ENCODE measurements around the gene PTCH2. TPM values are rescaled to one million over a fixed set of nuclear protein-coding genes. Genes with fewer than 3 reads are reported as not detected.

Gene PTCH2
- total and polyA plus RNA-seq, 2 of the 13 experiments (the other 11 are each of a cell fraction or from before 2014, with no cell fraction given) = 0.60 to 1.5 TPM

DNA sequence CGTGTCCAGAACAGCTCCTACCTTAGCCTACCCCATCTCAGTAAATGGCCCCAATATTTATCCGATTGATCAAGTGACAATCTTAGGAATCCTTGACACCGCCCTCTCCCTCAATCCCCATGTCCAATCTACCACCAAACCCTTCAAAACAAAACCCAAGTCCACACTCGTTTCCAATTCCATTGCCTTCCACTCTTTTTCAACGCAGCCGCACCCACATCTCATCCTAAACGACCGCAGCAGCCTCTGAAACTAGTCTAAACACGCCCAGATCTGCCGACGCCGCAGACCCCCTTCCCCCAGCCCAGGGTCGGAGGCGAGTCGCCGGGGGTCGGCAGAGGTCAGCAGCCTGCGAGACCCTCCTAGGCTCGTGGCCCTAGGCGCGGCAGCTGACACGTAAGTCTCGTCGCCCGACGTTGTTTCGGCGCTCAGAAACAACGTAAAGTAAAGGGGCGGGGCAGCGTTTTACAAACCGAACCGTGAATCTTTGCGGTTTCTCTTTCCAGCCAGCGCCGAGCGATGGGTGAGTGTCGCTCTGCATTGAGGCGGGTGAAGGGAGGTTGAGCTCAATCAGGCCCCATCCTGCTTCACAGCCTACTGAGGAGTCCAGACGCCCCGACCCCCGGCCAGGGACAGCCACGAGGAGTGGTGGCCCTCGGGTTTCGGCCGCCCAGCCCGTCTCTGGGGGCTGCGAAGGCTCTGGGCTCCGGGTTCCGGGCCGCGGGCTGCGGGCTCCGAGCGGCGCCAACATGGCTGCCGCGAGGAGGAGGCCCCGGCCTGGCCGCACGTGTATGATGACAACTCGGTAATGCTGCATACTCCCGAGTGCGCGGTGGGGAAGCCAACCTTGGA lies 67.7 kb downstream of the PTCH2 start, which contains the start of gene RPS8 (continued):
- TF ChIP-seq, protein P1, sequence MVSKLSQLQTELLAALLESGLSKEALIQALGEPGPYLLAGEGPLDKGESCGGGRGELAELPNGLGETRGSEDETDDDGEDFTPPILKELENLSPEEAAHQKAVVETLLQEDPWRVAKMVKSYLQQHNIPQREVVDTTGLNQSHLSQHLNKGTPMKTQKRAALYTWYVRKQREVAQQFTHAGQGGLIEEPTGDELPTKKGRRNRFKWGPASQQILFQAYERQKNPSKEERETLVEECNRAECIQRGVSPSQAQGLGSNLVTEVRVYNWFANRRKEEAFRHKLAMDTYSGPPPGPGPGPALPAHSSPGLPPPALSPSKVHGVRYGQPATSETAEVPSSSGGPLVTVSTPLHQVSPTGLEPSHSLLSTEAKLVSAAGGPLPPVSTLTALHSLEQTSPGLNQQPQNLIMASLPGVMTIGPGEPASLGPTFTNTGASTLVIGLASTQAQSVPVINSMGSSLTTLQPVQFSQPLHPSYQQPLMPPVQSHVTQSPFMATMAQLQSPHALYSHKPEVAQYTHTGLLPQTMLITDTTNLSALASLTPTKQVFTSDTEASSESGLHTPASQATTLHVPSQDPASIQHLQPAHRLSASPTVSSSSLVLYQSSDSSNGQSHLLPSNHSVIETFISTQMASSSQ (IDR thresholded peaks at IDR 0.05; ENCODE audit: low read depth) = no peak
- TF ChIP-seq, protein P1 (CRISPR knock-in tag; IDR thresholded peaks at IDR 0.05; ENCODE audit: borderline replicate concordance) = no peak; the same call in 1 of the 2 replicates
- TF ChIP-seq ZFP36 (IDR thresholded peaks at IDR 0.05; ENCODE audit: borderline replicate concordance, low read depth, low read length, partially characterized antibody) (no peak), REPIN1 (CRISPR knock-in tag; IDR thresholded peaks at IDR 0.05; ENCODE audit: borderline replicate concordance, low read depth) (no peak; the same call in none of the 2 replicates), FOSL1 (CRISPR knock-in tag; IDR thresholded peaks at IDR 0.05; ENCODE audit: borderline replicate concordance) (no peak), ELF1 (CRISPR knock-in tag; IDR thresholded peaks at IDR 0.05) (peak; percentile 66), DNMT3B (CRISPR knock-in tag; conservative IDR thresholded peaks at IDR 0.05) (peak; percentile 92; the same call in 1 of the 2 replicates), NR2F6 (IDR thresholded peaks at IDR 0.05) (peak; percentile 87), NR2F6 (CRISPR knock-in tag; IDR thresholded peaks at IDR 0.05) (peak; percentile 89), DR1 (CRISPR knock-in tag; IDR thresholded peaks at IDR 0.05) (peak; percentile 97), ZFP36L2 (CRISPR knock-in tag; IDR thresholded peaks at IDR 0.05) (no peak; the same call in 1 of the 2 replicates), ZNF274 (CRISPR knock-in tag; IDR thresholded peaks at IDR 0.05) (peak; percentile 81), JUN (CRISPR knock-in tag; IDR thresholded peaks at IDR 0.05) (peak; percentile 57; the same call in 1 of the 2 replicates), KMT2A (CRISPR knock-in tag; IDR thresholded peaks at IDR 0.05) (peak; percentile 89), TAF1 (CRISPR knock-in tag; IDR thresholded peaks at IDR 0.05) (peak; percentile 99), NFIC (IDR thresholded peaks at IDR 0.05; ENCODE audit: low read length) (0 out of 2 replicates have a peak, but pooled peaks have one; percentile 18)
- TF ChIP-seq, protein P2, sequence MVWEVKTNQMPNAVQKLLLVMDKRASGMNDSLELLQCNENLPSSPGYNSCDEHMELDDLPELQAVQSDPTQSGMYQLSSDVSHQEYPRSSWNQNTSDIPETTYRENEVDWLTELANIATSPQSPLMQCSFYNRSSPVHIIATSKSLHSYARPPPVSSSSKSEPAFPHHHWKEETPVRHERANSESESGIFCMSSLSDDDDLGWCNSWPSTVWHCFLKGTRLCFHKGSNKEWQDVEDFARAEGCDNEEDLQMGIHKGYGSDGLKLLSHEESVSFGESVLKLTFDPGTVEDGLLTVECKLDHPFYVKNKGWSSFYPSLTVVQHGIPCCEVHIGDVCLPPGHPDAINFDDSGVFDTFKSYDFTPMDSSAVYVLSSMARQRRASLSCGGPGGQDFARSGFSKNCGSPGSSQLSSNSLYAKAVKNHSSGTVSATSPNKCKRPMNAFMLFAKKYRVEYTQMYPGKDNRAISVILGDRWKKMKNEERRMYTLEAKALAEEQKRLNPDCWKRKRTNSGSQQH (CRISPR knock-in tag; IDR thresholded peaks at IDR 0.05; ENCODE audit: low read depth) = peak; percentile 87; the same call in 1 of the 2 replicates
- TF ChIP-seq, protein P3, sequence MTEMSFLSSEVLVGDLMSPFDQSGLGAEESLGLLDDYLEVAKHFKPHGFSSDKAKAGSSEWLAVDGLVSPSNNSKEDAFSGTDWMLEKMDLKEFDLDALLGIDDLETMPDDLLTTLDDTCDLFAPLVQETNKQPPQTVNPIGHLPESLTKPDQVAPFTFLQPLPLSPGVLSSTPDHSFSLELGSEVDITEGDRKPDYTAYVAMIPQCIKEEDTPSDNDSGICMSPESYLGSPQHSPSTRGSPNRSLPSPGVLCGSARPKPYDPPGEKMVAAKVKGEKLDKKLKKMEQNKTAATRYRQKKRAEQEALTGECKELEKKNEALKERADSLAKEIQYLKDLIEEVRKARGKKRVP (CRISPR knock-in tag; IDR thresholded peaks at IDR 0.05) = 0 out of 4 replicates have a peak, but pooled peaks of 1 of the 2 experiments have one; percentile 43
- TF ChIP-seq, protein P4, sequence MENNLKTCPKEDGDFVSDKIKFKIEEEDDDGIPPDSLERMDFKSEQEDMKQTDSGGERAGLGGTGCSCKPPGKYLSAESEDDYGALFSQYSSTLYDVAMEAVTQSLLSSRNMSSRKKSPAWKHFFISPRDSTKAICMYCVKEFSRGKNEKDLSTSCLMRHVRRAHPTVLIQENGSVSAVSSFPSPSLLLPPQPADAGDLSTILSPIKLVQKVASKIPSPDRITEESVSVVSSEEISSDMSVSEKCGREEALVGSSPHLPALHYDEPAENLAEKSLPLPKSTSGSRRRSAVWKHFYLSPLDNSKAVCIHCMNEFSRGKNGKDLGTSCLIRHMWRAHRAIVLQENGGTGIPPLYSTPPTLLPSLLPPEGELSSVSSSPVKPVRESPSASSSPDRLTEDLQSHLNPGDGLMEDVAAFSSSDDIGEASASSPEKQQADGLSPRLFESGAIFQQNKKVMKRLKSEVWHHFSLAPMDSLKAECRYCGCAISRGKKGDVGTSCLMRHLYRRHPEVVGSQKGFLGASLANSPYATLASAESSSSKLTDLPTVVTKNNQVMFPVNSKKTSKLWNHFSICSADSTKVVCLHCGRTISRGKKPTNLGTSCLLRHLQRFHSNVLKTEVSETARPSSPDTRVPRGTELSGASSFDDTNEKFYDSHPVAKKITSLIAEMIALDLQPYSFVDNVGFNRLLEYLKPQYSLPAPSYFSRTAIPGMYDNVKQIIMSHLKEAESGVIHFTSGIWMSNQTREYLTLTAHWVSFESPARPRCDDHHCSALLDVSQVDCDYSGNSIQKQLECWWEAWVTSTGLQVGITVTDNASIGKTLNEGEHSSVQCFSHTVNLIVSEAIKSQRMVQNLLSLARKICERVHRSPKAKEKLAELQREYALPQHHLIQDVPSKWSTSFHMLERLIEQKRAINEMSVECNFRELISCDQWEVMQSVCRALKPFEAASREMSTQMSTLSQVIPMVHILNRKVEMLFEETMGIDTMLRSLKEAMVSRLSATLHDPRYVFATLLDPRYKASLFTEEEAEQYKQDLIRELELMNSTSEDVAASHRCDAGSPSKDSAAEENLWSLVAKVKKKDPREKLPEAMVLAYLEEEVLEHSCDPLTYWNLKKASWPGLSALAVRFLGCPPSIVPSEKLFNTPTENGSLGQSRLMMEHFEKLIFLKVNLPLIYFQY (CRISPR knock-in tag; IDR thresholded peaks at IDR 0.05; ENCODE audit: borderline replicate concordance) = no peak; the same call in 1 of the 2 replicates

Data from HepG2 (cell line).